H9 (cell line): Measurements from ENCODE around the gene NSUN3. TPM values are rescaled to one million over a fixed set of nuclear protein-coding genes. Genes with fewer than 3 reads are reported as not detected.

Source experiments
- DNase-seq: peaks from one replicate; pipeline ENCODE4 v3.0.0-alpha.2; 2017
- H2AFZ ChIP-seq: one replicate; pipeline ENCODE4 v1.6.1; 2013; ENCODE audit warnings: mild to moderate bottlenecking, low read length, control low read depth, moderate library complexity
- H2AK5ac ChIP-seq: 2 replicates; pipeline ENCODE4 v1.6.1; 2013; ENCODE audit warnings: low read length, control low read depth, mixed read lengths; ENCODE audit not compliant: insufficient read length
- H2BK120ac ChIP-seq: one replicate; pipeline ENCODE4 v1.6.1; 2013; ENCODE audit warnings: low read depth, mild to moderate bottlenecking, low read length, control low read depth, inconsistent platforms; ENCODE audit not compliant: poor library complexity, severe bottlenecking
- H2BK12ac ChIP-seq: 2 replicates; pipeline ENCODE4 v1.6.1; 2013; ENCODE audit warnings: low read length, control low read depth, mixed read lengths, low read depth; ENCODE audit not compliant: insufficient read length
- H2BK15ac ChIP-seq: 2 replicates; pipeline ENCODE4 v1.6.1; 2013; ENCODE audit warnings: low read depth, low read length, control low read depth
- H2BK20ac ChIP-seq: one replicate; pipeline ENCODE4 v1.6.1; 2013; ENCODE audit warnings: low read depth, mild to moderate bottlenecking, low read length, control low read depth, inconsistent platforms; ENCODE audit not compliant: poor library complexity, severe bottlenecking
- H2BK5ac ChIP-seq: 2 replicates; pipeline ENCODE4 v1.6.1; 2013; ENCODE audit warnings: low read length, control low read depth, mixed read lengths; ENCODE audit not compliant: insufficient read length
- H3K14ac ChIP-seq: 2 replicates; pipeline ENCODE4 v1.6.1; 2013; ENCODE audit warnings: low read length, control low read depth; ENCODE audit not compliant: insufficient read depth
- H3K18ac ChIP-seq: 2 replicates; pipeline ENCODE4 v1.6.1; 2013; ENCODE audit warnings: low read depth, mild to moderate bottlenecking, mixed read lengths, low read length, control low read depth; ENCODE audit not compliant: insufficient read length
- H3K23ac ChIP-seq: 2 replicates; pipeline ENCODE4 v1.6.1; 2013; ENCODE audit warnings: low read length, control low read depth, mixed read lengths, low read depth; ENCODE audit not compliant: insufficient read length
- H3K23me2 ChIP-seq: 2 replicates; pipeline ENCODE4 v1.6.1; 2013; ENCODE audit warnings: low read depth, mild to moderate bottlenecking, mixed read lengths, low read length, control low read depth; ENCODE audit not compliant: insufficient read length, poor library complexity, severe bottlenecking
- H3K27ac ChIP-seq: 2 replicates; pipeline ENCODE4 v1.5.1; 2013; ENCODE audit warnings: low read length, control low read depth, mixed read lengths, low read depth; ENCODE audit not compliant: insufficient read length
- H3K27me3 ChIP-seq: 2 replicates; pipeline ENCODE4 v1.6.1; 2013; ENCODE audit warnings: low read length, control low read depth, inconsistent platforms; ENCODE audit not compliant: insufficient read depth
- H3K4ac ChIP-seq: 2 replicates; pipeline ENCODE4 v1.6.1; 2013; ENCODE audit warnings: low read depth, mild to moderate bottlenecking, control low read depth, inconsistent platforms, low read length, moderate library complexity
- H3K4me1 ChIP-seq: 2 replicates; pipeline ENCODE4 v1.6.1; 2013; ENCODE audit warnings: low read length, control low read depth, inconsistent platforms; ENCODE audit not compliant: insufficient read depth
- H3K4me2 ChIP-seq: 2 replicates; pipeline ENCODE4 v1.6.1; 2013; ENCODE audit warnings: low read length, control low read depth, mixed read lengths; ENCODE audit not compliant: insufficient read length, insufficient read depth
- H3K56ac ChIP-seq: 2 replicates; pipeline ENCODE4 v1.6.1; 2013; ENCODE audit warnings: low read depth, mild to moderate bottlenecking, mixed read lengths, low read length, control low read depth; ENCODE audit not compliant: insufficient read length
- H3K79me1 ChIP-seq: 2 replicates; pipeline ENCODE4 v1.6.1; 2013; ENCODE audit warnings: low read depth, mild to moderate bottlenecking, moderate library complexity, low read length, control low read depth, inconsistent platforms; ENCODE audit not compliant: insufficient read depth, poor library complexity, severe bottlenecking
- H3K79me2 ChIP-seq: 2 replicates; pipeline ENCODE4 v1.6.1; 2013; ENCODE audit warnings: low read length, control low read depth, inconsistent platforms; ENCODE audit not compliant: insufficient read depth
- H3K9ac ChIP-seq: 2 replicates; pipeline ENCODE4 v1.6.1; 2013; ENCODE audit warnings: low read length, control low read depth, mixed read lengths; ENCODE audit not compliant: insufficient read length; ENCODE audit errors: extremely low read depth
- H3K9me3 ChIP-seq: one replicate; pipeline ENCODE4 v1.6.1; 2013; ENCODE audit warnings: low read depth, low read length, inconsistent platforms; ENCODE audit not compliant: control insufficient read depth
- H3T11ph ChIP-seq: one replicate; pipeline ENCODE4 v1.6.1; 2013; ENCODE audit warnings: mild to moderate bottlenecking, low read length, control low read depth, inconsistent platforms
- H4K20me1 ChIP-seq: one replicate; pipeline ENCODE4 v1.6.1; 2013; ENCODE audit not compliant: control insufficient read depth, insufficient read length, insufficient read depth
- H4K5ac ChIP-seq: 2 replicates; pipeline ENCODE4 v1.6.1; 2013; ENCODE audit warnings: low read depth, mild to moderate bottlenecking, mixed read lengths, low read length, control low read depth; ENCODE audit not compliant: insufficient read length
- H4K8ac ChIP-seq: replicated peaks from 2 replicates; pipeline ENCODE4 v1.6.1; 2013; ENCODE audit warnings: low read length, control low read depth, mixed read lengths, low read depth; ENCODE audit not compliant: insufficient read length
- H4K91ac ChIP-seq: 2 replicates; pipeline ENCODE4 v1.6.1; 2013; ENCODE audit warnings: low read depth, mild to moderate bottlenecking, moderate library complexity, mixed read lengths, low read length, control low read depth; ENCODE audit not compliant: insufficient read length
- H3K27ac Mint-ChIP-seq, 3 experiments: 2 replicates in 2 of 3; 3 replicates in 1 of 3; pipeline ENCODE4 v1.8.0; 2020 to 2021; ENCODE audit warnings: mixed read lengths in 3 of 3, mild to moderate bottlenecking in 1 of 3, moderate library complexity in 1 of 3
- H3K27me3 Mint-ChIP-seq: 2 replicates; pipeline ENCODE4 v1.8.0; 2021; ENCODE audit warnings: low read depth, mild to moderate bottlenecking, moderate library complexity, mixed read lengths
- H3K36me3 Mint-ChIP-seq, 3 experiments: 2 replicates in 2 of 3; 3 replicates in 1 of 3; pipeline ENCODE4 v1.8.0; 2020 to 2021; ENCODE audit warnings: low read depth in 3 of 3, mixed read lengths in 3 of 3; ENCODE audit not compliant: insufficient read depth in 1 of 3
- H3K4me1 Mint-ChIP-seq, 2 experiments: 2 replicates each; pipeline ENCODE4 v1.8.0; 2020; ENCODE audit warnings: mixed read lengths in 2 of 2
- H3K4me3 Mint-ChIP-seq, 2 experiments: 2 replicates in 1 of 2; 3 replicates in 1 of 2; pipeline ENCODE4 v1.8.0; 2020 to 2021; ENCODE audit warnings: mild to moderate bottlenecking in 2 of 2, mixed read lengths in 2 of 2, moderate library complexity in 1 of 2
- H3K9me3 Mint-ChIP-seq, 2 experiments: 2 replicates in 1 of 2; 3 replicates in 1 of 2; pipeline ENCODE4 v1.8.0; 2020; ENCODE audit warnings: mild to moderate bottlenecking in 2 of 2, mixed read lengths in 2 of 2, moderate library complexity in 1 of 2
- WGBS: extraction: QIAGEN DNeasy Blood & Tissue Kit; methylation state at CpG from one replicate; pipeline ENCODE4 v1.1.7; 2013; ENCODE audit warnings: missing lambda C conversion rate, low lambda C conversion rate, mixed read lengths; ENCODE audit not compliant: insufficient read length; ENCODE audit errors: extremely low coverage; 5-methylcytosine and 5-hydroxymethylcytosine counted together
- total RNA-seq: library from RNA; stranded (reverse); gene quantifications from 2 replicates; pipeline ENCODE4 v1.2.1, GENCODE V29; 2021
- TF ChIP-seq, protein P1 (sequence below): fragments of 200-600 bp; sonication (generic); conservative IDR thresholded peaks from 3 replicates; pipeline ENCODE4 v1.8.0; 2021; ENCODE audit warnings: antibody characterized with exemption, mild to moderate bottlenecking

The NSUN3 gene
- total RNA-seq, 1 experiment from 2014 or later: 7.4 TPM

DNA sequence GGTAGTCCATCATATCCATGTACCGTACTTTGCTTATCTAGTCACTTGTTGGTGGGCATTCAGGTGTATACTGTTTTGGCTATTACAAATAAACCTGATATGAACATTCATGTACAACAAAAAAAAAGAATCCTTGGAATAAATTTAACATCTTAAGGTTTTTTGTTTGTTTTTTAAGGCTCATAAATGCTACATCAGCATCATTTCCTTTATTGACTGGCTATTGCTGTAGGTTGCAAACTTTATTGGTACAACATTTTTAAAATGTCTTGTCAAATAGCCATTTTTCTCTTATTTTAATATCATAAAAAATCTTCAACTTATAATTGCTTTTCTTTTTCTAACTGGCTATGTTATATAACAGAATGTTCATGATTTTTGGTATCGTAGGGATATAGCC lies 16.3 kb upstream of the NSUN3 start:
- Histone ChIP-seq H3K4me2 (no peak overlapping the region), H3K14ac (no peak overlapping the region), H4K8ac (no peak overlapping the region), H2AK5ac (no peak overlapping the region), H4K5ac (no peak overlapping the region), H2BK20ac (no peak overlapping the region), H2BK120ac (no peak overlapping the region), H3K4ac (no peak overlapping the region), H3K79me2 (no peaks in the 10 kb centered on the region), H3K23me2 (no peaks in the 10 kb centered on the region), H3K9me3 (no peaks in the 10 kb centered on the region), H2AFZ (no peak overlapping the region), H3T11ph (no peak overlapping the region), H2BK5ac (no peak overlapping the region), H2BK12ac (no peak overlapping the region), H2BK15ac (no peak overlapping the region), H3K56ac (no peak overlapping the region), H4K91ac (no peak overlapping the region), H3K9ac (no peak overlapping the region), H3K18ac (no peak overlapping the region), H3K23ac (no peak overlapping the region), H3K27ac (no peak overlapping the region), H4K20me1 (no peaks in the 10 kb centered on the region), H3K79me1 (no peaks in the 10 kb centered on the region), H3K4me1 (no peaks in the 10 kb centered on the region), H3K27me3 (no peaks in the 10 kb centered on the region)
- TF ChIP-seq, protein P1, sequence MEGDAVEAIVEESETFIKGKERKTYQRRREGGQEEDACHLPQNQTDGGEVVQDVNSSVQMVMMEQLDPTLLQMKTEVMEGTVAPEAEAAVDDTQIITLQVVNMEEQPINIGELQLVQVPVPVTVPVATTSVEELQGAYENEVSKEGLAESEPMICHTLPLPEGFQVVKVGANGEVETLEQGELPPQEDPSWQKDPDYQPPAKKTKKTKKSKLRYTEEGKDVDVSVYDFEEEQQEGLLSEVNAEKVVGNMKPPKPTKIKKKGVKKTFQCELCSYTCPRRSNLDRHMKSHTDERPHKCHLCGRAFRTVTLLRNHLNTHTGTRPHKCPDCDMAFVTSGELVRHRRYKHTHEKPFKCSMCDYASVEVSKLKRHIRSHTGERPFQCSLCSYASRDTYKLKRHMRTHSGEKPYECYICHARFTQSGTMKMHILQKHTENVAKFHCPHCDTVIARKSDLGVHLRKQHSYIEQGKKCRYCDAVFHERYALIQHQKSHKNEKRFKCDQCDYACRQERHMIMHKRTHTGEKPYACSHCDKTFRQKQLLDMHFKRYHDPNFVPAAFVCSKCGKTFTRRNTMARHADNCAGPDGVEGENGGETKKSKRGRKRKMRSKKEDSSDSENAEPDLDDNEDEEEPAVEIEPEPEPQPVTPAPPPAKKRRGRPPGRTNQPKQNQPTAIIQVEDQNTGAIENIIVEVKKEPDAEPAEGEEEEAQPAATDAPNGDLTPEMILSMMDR: no peak
- H3K36me3 Mint-ChIP-seq: peaks cover 25 to 38% (median 25%) of the 10 kb centered on the region in 3 experiments
- H3K27ac Mint-ChIP-seq: no peak overlapping the region
- no peak for DNase-seq
- H3K9me3 Mint-ChIP-seq: peaks cover 26 to 34% of the 10 kb centered on the region in 2 experiments
- no CpG with 5 or more reads among the region's 2 CpGs for whole genome bisulfite sequencing
- H3K4me3 Mint-ChIP-seq: no peak overlapping the region
- no peaks in the 10 kb centered on the region for H3K4me1 Mint-ChIP-seq
- no peaks in the 10 kb centered on the region; the same call in 1 of the 2 replicates for H3K27me3 Mint-ChIP-seq
